Adrenal gland (tissue), 5 donors: Measurements from ENCODE around the gene TSPAN3.

Experiments used
- POLR2A ChIP-seq, 2 donors: fragments of 450-650 bp; IDR thresholded peaks; one replicate each; pipeline ENCODE4 v1.6.1; 2017; ENCODE audit warnings: antibody characterized with exemption in 2 of 2, mild to moderate bottlenecking in 2 of 2, moderate library complexity in 1 of 2
- TF ChIP-seq, protein P1 (sequence below), 6 experiments: fragments of 450-650 bp in 4 of 6; fragments of 200-600 bp in 2 of 6; sonication (generic) in 1 of 6; IDR thresholded peaks; 1 replicate in 5 of 6; 2 replicates in 1 of 6; pipeline versions ENCODE4 v1.5.1 to v1.8.0; 2016 to 2021; ENCODE audit warnings: antibody characterized with exemption in 6 of 6, mild to moderate bottlenecking in 2 of 6, moderate library complexity in 1 of 6
- donor health status: DM: no; HTN: no; CAD: no.

DNA sequence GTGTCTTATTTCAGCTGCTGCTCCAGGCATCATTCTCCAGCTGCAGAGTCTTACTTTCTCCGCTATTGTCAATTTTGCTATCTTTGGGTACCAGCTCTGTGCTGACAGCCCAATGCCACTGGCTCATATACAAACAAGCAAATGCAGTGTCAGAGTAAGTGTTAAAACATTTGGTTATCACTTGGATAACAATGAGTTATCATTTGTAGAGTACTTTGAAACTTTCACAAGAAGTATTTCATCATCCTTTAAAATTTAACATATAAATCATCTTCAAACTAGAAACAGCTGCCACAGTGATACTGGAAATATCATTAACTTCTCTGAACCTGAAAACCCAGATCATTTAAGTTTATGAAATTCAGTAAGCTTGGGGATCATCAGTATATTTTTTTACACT is 13.8 kb downstream of the TSPAN3 start:
- TF ChIP-seq, protein P1, sequence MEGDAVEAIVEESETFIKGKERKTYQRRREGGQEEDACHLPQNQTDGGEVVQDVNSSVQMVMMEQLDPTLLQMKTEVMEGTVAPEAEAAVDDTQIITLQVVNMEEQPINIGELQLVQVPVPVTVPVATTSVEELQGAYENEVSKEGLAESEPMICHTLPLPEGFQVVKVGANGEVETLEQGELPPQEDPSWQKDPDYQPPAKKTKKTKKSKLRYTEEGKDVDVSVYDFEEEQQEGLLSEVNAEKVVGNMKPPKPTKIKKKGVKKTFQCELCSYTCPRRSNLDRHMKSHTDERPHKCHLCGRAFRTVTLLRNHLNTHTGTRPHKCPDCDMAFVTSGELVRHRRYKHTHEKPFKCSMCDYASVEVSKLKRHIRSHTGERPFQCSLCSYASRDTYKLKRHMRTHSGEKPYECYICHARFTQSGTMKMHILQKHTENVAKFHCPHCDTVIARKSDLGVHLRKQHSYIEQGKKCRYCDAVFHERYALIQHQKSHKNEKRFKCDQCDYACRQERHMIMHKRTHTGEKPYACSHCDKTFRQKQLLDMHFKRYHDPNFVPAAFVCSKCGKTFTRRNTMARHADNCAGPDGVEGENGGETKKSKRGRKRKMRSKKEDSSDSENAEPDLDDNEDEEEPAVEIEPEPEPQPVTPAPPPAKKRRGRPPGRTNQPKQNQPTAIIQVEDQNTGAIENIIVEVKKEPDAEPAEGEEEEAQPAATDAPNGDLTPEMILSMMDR (IDR thresholded peaks at IDR 0.05) = no peak
- TF ChIP-seq POLR2A (IDR thresholded peaks at IDR 0.05) = no peak
